OCI-M1 (cell line): ENCODE results near the gene ULK3.
"Not testable (repeated sequence)": the region's sequence is repeated elsewhere in the genome, so short reads cannot be mapped to it uniquely, and the experiment has no call there.

Source experiments
- DNase-seq: peaks from one replicate; lab custom pipeline; 2025; lab: John Stamatoyannopoulos, UW

The ULK3 gene

DNA sequence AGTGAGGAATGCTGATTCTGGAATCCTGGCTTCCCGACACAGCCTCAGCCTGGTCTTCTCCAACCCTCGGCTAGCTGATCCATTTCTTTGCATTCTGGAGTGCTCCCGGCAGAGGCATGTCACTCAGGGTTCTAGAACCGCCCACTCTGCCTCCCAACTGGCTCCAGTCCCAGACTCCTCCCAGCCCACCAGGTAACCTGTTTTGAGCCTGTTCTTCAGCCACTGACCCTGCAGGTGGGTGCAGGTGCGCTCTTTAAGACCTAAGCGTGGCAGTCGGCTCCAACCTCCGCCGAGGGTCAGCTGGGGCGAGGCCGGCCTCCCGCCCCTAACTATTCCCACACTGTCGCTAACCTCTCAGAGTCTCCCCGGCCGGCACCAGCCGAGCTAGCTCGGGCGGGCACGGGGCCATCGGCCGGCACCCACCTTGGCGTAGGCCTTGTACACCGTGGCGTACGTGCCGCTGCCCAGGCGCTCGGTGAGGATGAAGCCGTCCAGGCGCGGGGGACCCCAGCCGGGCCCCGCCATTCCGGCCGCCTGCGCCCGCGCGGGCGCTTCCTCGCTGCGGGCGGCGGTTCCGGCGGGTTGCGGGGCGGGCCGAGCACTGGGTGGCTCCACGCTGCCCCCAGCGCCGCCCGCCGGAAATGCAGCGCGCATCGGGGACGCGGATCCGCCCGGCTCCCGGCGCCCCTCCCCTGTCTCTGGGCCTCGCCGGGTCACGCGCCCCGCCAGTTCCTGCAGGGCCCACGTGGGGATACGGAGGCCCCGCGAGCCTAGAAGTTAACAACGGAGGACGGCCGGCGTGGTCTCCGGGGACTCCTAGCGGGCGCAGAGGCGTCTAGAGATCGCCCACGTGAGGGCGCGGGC is at the start of gene ULK3:
Gene ULK3, minus strand, starts transcription at position 576 of the 864 bp plus-strand sequence. Its CDS starts 51 bp downstream, at position 525.
- DNase-seq, result peak; percentile 95

DNA sequence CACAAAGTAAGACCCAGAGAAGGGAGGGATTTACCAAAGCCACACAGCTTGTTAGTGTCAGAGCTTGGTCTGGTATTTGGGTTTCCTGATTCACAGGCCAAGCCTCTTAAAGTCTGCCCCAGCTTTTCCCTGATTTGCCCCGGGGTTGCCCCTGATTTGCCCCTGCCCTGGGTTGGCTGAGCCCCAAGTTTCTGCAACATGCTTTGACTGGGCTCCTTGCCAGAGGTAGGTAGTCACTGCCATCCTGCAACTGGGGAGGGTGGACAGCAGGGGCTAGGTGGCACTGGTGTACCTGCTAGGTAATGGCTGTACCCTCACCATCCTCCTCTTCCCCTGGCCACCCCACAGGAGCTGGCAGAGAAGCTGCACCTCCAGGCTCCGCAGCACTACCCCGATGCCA is 49.4 kb upstream of the ULK3 start:
- DNase-seq, result no peak

DNA sequence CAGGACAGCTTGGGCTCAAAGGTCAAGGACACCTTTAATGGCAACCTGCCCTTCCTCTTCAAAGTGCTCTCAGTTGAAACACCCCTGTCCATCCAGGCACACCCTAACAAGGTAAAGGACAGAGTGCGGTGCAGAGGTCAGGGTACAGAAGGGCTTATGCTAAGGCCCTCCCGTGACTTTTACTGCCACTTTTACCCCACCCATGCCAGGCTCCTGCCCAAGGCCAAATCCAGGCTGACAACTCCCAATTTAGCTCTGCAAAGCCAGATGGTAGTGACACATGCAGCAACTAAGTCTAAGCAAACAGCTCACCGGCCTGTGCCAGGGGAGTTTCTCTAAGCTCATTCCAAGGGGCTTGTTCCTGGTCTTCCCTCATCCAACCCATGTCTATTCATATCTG is 48.5 kb upstream of the ULK3 start:
- DNase-seq, result no peak

DNA sequence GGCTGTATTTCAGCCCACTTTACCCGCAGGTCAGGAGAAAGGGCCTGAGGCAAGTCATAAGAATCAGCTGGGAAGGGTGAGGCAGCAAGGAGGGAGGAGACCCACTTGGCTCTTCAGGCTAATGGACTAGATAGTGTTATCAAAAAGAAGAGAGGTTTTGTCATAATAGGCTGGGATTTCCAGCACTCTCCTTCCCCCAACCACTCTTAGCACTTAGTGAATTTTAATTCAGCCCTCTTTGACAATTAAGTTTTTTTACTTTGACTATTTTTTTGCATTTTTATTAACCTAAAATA is 47.7 kb upstream of the ULK3 start:
- DNase-seq, result peak; percentile 29

DNA sequence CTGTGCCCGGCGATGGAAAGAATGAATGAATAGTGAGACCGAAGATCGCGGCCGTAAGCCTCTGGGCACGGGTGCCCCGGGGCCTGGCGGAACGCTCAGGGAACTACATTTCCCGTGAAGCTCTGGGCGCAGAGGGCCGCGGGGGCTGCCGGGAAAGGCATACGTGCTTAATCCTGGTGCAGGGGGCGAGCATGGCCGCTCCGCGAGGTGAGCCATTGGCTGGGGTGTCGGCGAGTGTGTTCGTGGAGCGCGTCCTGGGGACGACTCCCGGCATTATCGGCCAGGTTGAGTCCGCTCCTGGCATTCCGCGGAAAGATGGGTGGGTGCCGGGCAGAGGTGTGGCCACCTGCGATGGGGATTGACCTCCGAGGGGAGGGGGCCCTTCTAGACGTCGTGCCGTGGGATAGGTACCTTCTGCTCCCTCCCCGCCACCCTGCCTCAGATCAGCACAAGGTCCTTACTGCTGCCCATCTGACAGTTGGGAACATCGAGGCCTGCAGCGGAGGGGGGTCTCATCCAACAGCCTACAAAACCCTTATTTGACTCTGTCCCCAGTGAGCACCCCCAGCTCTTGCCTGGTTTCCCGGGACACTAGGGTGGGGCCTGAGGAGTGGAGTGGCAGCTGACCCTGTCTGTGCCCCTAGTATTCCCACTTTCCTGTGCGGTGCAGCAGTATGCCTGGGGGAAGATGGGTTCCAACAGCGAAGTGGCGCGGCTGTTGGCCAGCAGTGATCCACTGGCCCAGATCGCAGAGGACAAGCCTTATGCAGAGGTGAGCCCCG is 47.1 kb upstream of the ULK3 start, which contains the start of gene MPI:
Gene MPI, plus strand, starts transcription at position 160 of the 782 bp plus-strand sequence. Its CDS starts 32 bp downstream, at position 192.
- DNase-seq, result peak; percentile 81

GRCh38 chr15:74889390-74889882 is 46.5 kb upstream of the ULK3 start:
- DNase-seq, result no peak

DNA sequence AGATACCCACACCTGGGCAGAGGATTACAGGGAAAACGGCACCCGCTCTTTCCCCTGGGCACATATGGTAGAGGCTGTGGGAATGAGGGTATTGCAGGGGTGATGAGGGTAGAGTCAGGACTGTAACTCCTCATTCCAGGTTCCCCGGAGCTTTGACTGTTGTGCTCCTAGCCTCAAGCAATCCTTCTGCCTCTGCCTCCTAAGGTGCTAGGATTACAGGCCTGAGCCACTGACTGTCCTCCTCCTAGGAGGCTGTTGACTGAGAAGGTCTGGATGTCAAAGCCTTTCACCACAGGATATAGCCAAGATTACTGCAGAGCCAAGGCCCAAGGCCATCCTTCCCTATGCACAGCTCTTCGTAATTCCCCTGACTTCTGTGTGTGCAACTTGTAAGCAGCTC is 45.8 kb upstream of the ULK3 start:
- DNase-seq, result no peak

- not testable (repeated sequence) for DNase-seq
Measured at GRCh38 chr15:74887537-74888193, 44.7 kb upstream of the ULK3 start.

DNA sequence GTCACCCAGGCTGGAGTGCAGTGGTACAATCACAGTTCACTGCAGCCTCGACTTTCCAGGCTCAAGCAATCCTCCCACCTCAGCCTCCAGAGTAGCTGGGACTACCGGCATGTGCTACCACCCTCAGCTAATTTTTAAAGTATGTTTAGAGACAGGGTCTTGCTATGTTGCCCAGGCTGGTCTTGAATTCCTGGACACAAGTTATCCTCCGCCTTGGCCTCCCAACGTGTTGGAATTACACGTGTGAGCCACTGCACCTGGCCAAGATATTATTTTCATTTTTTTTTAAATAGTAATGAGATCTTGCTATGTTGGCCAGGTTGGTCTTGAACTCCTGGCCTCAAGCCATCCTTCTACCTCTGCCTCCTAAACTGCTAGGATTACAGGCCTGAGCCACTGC is 42.5 kb upstream of the ULK3 start:
- DNase-seq, result no peak

DNA sequence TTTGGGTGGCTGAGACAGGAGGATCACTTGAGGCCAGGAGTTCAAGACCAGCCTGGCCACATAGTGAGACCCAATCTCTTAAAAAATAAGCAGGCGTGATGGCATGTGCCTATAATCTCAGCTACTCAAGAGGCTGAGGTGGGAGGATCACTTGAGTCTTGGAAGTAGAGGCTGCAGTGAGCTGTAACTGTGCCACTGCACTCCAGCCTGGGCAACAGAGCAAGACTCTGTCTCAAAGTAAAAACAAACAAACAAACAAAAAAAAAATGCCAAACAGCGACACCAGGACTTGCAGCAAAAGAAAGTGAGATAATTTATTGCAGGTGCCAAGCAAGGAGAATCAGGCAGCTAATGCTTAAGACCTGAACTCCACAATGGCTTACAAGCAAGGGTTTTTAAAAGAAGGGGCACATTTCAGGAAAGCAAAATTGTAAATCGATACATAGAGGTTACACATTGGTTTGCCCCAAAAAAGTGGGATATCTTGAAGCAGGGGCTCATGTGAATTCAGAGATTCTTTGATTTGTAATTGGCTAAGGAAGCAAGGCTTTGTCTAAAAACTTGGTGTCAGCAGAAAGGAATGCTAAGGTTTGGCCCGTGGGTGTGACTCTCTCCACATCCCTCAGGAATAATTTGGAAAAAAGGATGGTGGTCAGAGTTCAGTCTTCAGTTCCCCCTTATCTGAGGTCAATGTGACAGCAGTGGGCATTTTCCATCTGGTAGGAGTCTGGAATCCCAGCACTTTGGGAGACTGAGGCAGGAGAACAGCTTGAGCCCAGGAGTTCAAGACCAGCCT is 41.7 kb upstream of the ULK3 start:
- no peak for DNase-seq

GRCh38 chr15:74882528-74882927 is 39.6 kb upstream of the ULK3 start:
- DNase-seq, result no peak

- no peak for DNase-seq
Measured at GRCh38 chr15:74878273-74878672, 35.3 kb upstream of the ULK3 start.

- no peak for DNase-seq
Measured at GRCh38 chr15:74873756-74874424, 30.9 kb upstream of the ULK3 start.

DNA sequence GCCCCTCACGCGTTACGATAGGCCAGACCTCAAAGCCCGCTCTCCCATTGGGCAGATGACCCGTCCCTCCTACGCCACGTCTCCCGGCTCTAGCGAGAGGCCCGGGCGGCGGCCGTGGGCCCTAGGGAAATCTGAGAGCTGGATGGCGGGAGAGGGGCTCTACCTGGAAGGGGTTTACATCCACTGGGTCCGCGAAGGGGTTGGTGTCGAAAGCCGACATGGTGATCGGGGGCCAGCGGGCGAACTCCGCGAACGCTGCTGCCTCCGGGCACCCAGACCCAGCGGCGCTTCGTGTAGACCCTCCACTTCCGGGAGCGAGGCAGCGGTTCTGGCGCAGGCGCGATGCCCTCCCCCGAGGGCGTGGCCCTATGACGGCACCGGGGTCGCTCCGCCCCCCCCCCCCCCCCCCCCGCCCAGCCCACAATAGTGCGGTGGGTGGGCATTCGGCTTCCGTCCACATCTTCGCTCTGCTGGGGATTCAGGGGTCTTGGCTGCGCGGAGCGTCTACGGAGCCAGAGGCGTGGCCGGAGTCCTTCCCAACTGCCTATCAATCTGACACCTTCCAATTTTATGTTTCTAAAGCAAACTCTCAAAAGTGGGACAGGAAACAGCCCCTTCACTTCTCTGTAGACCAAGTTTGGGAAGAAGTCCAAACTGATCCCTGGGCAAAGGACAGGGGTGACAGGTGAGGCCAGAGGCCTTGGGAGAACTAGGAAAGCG is 30.2 kb upstream of the ULK3 start, which contains the start of gene SCAMP2:
Gene SCAMP2, minus strand, starts transcription at position 330 of the 720 bp plus-strand sequence. Its CDS starts 110 bp downstream, at position 220.
- peak; percentile 95 for DNase-seq

DNA sequence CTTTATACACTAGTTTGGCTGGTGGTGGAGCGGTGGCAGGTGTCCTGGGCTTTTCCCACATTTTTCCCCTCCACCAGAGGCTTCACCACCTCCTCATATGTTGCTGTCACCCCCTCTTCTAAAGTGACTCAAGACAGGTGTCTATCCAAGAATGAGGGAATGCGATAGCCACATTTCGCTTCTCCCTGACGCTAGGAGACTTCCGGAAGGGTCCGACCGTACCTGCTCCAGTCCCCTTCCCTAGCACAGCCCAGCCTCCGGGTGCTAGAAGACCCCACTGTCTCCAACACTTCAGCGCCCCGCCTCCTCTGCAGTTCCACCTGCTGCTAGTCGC is 29.7 kb upstream of the ULK3 start:
- no peak for DNase-seq

DNA sequence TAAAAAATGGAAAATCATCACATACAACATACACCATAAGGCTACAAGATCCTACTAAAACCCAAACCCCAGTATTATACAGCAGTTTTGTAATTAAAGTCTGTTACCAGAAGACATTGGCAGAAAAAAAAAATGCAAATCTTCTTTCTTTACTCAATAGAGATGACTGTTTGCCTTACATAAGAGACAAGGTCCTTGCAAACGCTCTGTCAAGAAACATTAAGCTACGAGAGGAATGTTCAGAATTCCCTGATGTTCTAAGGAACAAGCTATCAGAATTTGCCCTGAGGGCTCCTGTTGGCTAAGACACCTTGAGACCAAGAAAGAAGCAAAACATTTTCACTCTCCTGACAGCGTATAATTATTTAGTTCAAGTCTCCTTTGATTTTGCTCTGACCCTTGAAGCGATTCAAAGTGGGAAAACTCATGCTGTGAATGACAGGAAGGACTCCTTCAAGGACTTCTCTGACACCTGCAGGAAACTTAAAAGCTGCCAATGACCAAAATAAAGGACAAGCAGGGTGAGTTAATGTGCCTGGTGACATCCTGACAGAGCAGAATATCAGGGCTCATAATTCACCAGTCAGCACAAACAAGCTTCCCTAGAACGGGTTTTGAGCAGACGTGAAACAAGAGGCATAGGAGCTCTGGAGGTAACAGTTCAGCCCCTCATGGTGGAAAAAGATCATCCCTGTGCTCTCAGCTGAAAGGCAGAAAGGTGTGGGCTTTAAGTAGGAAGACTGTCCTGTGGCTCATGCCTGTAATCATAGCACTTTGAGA is 27.7 kb upstream of the ULK3 start:
- DNase-seq, result no peak

GRCh38 chr15:74869726-74870407 is 26.9 kb upstream of the ULK3 start:
- DNase-seq, result peak; percentile 94

DNA sequence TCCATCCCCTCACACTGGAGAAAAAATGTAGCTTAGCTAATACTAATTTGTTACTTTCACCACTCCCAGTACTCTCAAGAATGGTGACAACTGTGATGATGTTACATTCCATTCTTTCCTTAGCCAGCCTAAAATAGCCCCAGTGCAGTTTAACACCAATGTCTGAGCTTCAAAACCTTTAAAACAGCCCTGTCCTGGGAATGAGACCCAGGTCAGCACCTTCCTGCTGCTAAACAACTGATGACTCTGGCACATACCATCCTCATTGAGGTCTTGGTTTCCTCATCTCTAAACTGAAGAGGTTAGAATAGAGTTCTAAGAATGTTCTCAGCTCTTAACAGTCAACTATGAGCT is 26.4 kb upstream of the ULK3 start:
- DNase-seq, result no peak

GRCh38 chr15:74868059-74868458 is 25.1 kb upstream of the ULK3 start:
- DNase-seq, result peak; percentile 66
